NB4 (cell line): ENCODE measurements around the gene PRPSAP2.

Experiments used
- DNase-seq: peaks from one replicate; pipeline ENCODE4 v3.0.0; 2010; ENCODE audit warnings: low read depth
- H3K4me3 ChIP-seq: one replicate; pipeline ENCODE4 v1.5.1; 2011; ENCODE audit warnings: mild to moderate bottlenecking, low read depth, low read length, moderate library complexity
- CTCF ChIP-seq: IDR thresholded peaks from one replicate; pipeline ENCODE4 v1.5.1; 2012; ENCODE audit warnings: low read depth, low read length
- MAX ChIP-seq: IDR thresholded peaks from 2 replicates; pipeline ENCODE4 v1.6.1; 2011; ENCODE audit warnings: low read depth, low read length
- MYC ChIP-seq: IDR thresholded peaks from 2 replicates; pipeline ENCODE4 v1.6.1; 2011; ENCODE audit warnings: low read depth, low read length
- POLR2A ChIP-seq: IDR thresholded peaks from 2 replicates; pipeline ENCODE4 v1.6.1; 2011; ENCODE audit warnings: mild to moderate bottlenecking; ENCODE audit not compliant: insufficient read length; ENCODE audit errors: extremely low read depth

Gene PRPSAP2

DNA sequence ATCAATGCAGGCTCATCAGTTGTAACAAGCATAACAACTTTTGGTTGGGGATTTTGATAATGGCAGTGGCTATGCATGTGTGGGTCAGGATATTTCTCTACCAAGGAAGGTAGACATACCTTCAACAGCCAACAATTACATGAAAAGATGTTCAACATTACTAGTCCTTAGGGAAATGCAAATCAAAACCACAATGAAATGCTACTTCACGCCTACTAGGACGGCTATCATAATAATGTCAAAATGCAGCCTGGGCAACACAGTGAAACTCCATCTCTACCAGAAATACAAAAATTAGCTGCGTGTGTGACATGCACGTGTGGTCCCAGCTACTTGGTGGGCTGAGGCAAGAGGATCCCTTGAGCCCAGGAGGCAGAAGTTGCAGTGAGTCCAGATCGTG, 86.7 kb downstream of the PRPSAP2 start:
- no peak overlapping the region for H3K4me3 ChIP-seq
- no peak for TF ChIP-seq MYC
- no peak for TF ChIP-seq CTCF
- no peak for TF ChIP-seq POLR2A
- no peak for TF ChIP-seq MAX
- DNase-seq, result no peak

- DNase-seq, result no peak
- TF ChIP-seq MAX (no peak), MYC (no peak), POLR2A (no peak)
- no peak overlapping the region for H3K4me3 ChIP-seq
These were observed 88.6 kb downstream of the PRPSAP2 start for GRCh38 chr17:18946536-18946935.

GRCh38 chr17:18947866-18948265, 89.9 kb downstream of the PRPSAP2 start:
- DNase-seq, result no peak
- TF ChIP-seq CTCF, result no peak
- no peak for TF ChIP-seq POLR2A
- TF ChIP-seq MAX, result no peak
- TF ChIP-seq MYC, result no peak
- H3K4me3 ChIP-seq, result no peak overlapping the region

- H3K4me3 ChIP-seq, result no peak overlapping the region
- TF ChIP-seq CTCF (no peak), MAX (no peak), POLR2A (no peak), MYC (no peak)
- no peak for DNase-seq
These were observed 90.6 kb downstream of the PRPSAP2 start for GRCh38 chr17:18948476-18949006.

DNA sequence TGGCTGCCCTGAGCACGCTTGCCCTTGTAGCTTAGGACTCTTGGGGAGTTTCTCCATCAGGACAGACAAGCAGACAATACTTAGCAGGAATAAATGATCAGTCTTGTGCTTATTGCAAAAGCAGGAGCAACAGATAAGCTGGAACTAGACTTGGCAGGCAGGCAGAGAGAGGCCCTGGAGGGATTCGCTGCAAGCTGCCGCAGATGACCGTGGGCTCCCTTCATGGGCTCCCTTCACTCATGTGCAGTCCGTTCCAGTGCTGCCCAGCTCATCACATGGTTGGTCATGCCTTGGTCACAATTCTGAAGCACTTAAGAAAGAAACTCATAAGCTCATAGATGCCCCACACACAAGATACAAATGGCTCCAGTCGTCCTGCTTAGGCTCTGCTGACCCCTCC, 91.6 kb downstream of the PRPSAP2 start:
- no peak overlapping the region for H3K4me3 ChIP-seq
- no peak for TF ChIP-seq CTCF
- no peak for DNase-seq

- TF ChIP-seq CTCF, result no peak
- TF ChIP-seq POLR2A, result no peak
- no peak for TF ChIP-seq MYC
- TF ChIP-seq MAX, result no peak
- H3K4me3 ChIP-seq, result no peak overlapping the region
- DNase-seq, result no peak
These were observed 92.4 kb downstream of the PRPSAP2 start for GRCh38 chr17:18950346-18950745.
